GM12801 (cell line): ENCODE data around the gene IRF2BP2.

Experiments
- TF ChIP-seq, protein P1 (sequence below): IDR thresholded peaks from one replicate; pipeline ENCODE4 v1.5.1; 2011; ENCODE audit warnings: control low read depth; ENCODE audit not compliant: insufficient read length; ENCODE audit errors: extremely low read depth

Gene IRF2BP2

DNA sequence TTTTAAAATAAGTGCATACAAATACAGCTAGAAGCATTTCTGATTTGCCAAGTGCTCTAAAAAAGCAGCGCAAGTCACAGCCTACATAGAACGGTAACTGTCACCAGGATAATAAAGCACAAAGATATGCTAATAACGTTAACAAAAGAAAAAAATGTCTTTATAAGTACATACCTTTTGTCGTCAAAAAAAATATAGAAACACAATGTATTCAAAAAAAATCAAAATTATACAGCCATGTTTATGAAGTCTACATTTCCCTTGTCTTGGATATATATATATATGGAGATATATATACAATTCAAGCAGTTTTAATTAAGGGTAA lies 3.2 kb downstream of the IRF2BP2 start:
- TF ChIP-seq, protein P1, sequence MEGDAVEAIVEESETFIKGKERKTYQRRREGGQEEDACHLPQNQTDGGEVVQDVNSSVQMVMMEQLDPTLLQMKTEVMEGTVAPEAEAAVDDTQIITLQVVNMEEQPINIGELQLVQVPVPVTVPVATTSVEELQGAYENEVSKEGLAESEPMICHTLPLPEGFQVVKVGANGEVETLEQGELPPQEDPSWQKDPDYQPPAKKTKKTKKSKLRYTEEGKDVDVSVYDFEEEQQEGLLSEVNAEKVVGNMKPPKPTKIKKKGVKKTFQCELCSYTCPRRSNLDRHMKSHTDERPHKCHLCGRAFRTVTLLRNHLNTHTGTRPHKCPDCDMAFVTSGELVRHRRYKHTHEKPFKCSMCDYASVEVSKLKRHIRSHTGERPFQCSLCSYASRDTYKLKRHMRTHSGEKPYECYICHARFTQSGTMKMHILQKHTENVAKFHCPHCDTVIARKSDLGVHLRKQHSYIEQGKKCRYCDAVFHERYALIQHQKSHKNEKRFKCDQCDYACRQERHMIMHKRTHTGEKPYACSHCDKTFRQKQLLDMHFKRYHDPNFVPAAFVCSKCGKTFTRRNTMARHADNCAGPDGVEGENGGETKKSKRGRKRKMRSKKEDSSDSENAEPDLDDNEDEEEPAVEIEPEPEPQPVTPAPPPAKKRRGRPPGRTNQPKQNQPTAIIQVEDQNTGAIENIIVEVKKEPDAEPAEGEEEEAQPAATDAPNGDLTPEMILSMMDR: no peak

DNA sequence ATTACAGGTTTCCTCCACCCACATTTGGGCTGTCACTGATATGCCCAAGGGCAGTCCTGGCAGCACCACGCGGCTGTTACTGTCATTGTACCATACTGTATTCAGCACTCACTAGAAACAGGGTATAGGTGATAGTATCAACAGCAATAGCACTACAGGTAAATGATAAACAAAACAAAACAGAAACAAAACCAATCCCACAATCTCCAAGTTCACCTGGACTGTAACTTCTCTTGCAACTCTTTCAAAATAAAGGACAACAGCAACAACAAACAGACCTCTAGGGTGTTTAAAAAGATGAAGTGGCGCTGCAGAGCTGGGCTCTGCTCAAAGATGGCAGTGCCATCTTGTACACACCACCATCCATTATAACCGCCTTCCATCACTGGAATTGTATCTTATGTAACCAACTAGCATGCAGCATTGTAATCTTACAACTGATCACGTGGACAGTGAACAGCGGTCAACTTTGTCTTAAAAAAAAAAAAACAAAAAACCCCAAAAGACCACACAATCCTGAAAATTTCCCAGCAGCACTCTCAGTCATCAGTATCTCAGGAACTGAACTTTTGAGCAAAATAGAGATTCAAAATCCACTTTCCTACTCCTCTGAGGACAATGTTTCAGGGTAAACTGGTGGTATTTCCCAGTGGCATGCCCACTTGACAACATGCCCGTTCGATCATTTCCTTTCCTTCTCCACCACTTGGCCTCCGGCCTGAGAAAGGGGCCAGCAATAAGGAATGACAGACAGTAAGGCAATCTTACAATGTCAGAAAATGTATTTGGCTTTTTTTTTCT lies 3.8 kb downstream of the IRF2BP2 start:
- TF ChIP-seq, protein P1: no peak

DNA sequence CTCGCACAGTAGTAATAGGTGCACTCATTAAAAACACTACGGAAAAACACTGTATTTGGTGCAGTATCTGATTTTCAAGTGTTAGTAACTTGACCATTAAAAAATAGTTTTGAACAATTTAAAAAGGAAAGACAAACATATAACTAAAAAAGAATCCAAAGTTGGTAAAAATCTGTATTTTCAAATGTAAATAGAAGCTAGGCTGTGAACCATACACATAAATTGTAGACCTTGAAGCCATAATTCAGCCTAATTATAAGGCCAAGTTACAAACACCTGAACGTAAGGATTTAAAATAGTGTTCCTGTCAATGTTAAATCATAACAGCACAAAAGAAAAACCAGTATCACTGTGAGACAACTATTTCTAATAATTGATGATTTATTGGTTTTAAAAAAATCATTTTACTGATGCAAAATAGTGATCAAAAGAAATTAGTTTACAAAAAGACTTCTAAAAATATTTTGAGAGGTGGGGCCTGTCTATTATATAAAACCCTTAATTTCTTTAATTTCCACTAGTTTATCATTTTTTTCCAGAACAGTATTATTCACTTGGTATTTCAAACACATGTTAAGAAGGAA lies 4.5 kb downstream of the IRF2BP2 start:
- TF ChIP-seq, protein P1: no peak

DNA sequence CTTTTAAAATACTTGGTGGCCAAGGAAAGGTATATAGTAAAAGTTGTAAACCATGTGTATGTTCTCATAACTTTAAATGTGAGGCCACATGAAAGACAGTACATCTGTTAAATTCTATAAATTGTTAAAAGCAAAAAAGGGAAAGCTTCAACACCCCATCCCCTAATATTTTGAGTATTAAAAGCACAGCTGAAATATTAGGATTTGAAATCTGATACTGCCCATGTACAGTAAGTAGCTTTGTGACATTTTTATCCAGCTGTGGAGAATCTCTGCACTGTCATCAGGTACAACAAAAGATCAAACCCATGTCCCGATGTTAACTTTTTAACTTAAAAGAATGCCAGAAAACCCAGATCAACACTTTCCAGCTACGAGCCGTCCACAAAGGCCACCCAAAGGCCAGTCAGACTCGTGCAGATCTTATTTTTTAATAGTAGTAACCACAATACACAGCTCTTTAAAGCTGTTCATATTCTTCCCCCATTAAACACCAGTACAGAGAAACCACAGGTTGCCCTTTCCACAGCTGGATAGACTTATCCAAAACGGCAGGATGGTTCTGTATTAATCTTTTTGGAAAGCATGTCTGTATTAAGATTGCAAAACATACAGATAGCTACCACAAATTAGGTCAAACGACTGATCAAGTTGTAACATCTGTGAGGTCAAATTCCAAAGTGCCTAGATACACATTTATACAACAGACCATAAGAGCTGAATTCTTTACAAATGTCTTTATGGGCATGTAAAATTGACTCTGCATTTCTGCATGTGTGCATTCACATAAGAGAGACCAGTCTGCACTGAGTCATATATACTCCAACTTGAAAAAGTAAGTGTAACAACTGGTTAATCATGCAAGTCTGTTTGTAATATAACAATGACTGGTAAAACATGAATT lies 5.2 kb downstream of the IRF2BP2 start:
- TF ChIP-seq, protein P1: no peak

DNA sequence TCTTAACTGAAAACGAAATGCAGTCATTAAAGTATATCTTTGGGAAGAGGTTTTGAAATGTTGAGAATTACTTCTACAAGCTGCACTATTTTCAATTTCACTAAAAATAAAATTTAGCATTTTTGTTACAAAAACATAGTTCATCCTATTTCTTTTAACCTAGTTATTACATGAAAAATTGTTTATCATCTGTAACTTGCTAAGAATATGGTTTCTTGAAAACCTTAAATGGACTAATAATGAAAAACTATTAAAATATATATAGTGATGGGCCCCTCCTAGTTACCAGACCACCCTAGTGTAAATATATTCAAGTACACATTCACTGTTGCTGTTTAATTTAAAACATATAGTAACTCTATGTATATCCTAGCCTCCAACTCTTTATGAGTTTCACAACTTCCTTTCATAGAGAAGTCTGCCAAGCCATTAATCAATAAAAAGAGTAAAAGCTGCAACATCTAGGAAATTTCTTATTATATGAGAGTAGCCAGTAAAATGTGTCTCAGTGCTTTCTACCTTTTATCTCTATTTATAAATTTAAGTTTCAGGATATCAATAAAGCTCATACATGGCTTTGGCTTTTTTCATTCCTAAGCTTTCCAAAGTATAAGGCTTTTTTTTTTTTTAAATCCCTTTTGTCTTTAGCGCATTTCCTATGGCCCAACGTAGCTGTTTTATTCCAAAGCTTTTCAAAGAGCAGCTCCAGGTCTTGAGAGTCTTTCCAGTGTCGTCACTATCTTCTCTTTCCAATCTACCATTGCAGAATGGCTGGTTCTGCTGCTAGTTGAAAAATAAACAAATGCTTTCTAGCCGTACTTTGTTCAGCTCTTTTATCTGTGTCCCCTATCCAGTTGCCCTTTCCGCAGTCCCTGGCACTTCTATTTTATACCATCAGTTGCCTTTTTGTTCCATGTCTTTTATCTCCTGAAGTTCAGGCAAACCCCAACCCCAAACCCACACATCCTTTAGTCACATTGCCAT lies 6.5 kb downstream of the IRF2BP2 start:
- TF ChIP-seq, protein P1: no peak

DNA sequence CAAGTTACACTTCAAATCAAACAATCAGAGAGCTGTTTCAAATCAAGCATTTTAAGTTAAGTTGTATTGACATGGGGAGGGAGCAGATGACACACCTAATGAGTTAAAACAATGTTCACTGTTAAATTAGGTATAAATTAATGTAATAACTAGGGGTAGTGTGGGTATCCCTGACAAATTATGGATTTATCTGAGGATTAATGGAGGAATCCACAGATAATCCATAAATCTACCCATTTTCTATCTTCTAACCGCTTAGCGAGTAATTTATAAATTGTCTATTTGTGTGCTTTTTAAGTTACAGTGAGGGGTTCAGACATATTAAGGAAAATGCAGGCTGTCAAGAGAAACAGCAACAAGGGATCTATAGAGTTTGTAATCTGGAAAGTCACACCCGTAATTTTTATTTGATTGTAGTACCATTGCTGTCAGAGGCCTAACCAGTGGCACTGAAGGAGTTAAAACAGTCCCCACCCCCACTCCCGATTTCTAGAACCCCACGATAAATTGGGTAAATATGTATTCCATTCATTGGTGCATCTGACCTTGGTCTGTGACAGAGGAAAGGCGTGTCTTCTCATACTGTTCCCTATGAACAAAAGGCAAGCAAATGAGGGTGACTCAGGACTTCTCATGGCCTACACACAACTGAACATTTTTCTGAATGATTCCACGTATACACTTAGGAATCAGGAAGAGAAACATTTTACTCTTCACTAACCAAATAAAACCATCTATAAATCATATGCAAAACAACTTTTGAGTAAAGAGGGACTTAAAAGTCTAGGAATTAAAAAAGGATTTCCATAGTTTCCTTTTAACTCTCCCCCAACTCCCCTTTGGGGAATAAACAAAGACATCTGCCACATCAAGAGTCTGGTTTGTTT lies 7.4 kb downstream of the IRF2BP2 start:
- TF ChIP-seq, protein P1: no peak
